IMR-90 (cell line): ENCODE data around the gene FAM98B.

Experiments
- CTCF ChIP-seq: conservative IDR thresholded peaks from 2 replicates; pipeline ENCODE4 v1.5.1; 2012; ENCODE audit warnings: mild to moderate bottlenecking, low read depth, low read length, improper control_type of control experiment
- FOS ChIP-seq: fragments of 150-350 bp; IDR thresholded peaks from 2 replicates; pipeline ENCODE4 v1.6.1; 2016; ENCODE audit warnings: low read depth, low read length
- MAFK ChIP-seq: IDR thresholded peaks from 2 replicates; pipeline ENCODE4 v1.6.1; 2012; ENCODE audit warnings: low read depth, low read length, improper control_type of control experiment
- POLR2A ChIP-seq: IDR thresholded peaks from 2 replicates; pipeline ENCODE4 v1.6.1; 2012; ENCODE audit warnings: mild to moderate bottlenecking, low read depth, low read length
- RAD21 ChIP-seq: IDR thresholded peaks from 2 replicates; pipeline ENCODE4 v1.6.1; 2012; ENCODE audit warnings: low read length, improper control_type of control experiment
- RCOR1 ChIP-seq: IDR thresholded peaks from 2 replicates; pipeline ENCODE4 v1.6.1; 2012; ENCODE audit warnings: mild to moderate bottlenecking, low read length, improper control_type of control experiment; ENCODE audit not compliant: insufficient replicate concordance
- USF2 ChIP-seq: fragments of 150-350 bp; IDR thresholded peaks from 2 replicates; pipeline ENCODE4 v1.6.1; 2017; ENCODE audit warnings: mild to moderate bottlenecking, antibody characterized with exemption, low read length, low read depth
- TF ChIP-seq, protein P1 (sequence below): fragments of 150-350 bp; IDR thresholded peaks from 2 replicates; pipeline ENCODE4 v1.6.1; 2016; ENCODE audit warnings: low read depth, mild to moderate bottlenecking, low read length, moderate library complexity, borderline replicate concordance

DNA sequence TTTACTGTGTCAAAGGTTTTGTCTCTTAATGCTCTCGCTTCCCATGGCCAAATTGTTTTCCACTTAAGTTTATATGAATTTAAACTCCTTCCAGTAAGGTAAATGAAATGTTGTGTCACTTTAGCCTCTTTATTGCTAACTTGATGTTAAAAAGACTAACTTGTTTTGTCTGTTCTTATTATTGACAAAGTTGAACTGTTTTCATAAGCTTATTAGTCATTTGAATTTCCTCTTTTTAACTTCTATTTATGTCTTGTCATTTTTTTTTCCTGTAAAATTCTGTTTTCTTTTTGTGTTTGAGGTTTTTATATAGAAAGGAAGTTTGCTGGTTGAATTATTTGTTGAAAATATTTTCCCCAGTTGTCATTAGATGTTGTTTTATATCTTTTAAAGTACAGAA is 25.8 kb downstream of the FAM98B start:
- TF ChIP-seq MAFK (no peak), RAD21 (no peak), USF2 (no peak), RCOR1 (no peak), CTCF (no peak), POLR2A (no peak), FOS (no peak)
- TF ChIP-seq, protein P1, sequence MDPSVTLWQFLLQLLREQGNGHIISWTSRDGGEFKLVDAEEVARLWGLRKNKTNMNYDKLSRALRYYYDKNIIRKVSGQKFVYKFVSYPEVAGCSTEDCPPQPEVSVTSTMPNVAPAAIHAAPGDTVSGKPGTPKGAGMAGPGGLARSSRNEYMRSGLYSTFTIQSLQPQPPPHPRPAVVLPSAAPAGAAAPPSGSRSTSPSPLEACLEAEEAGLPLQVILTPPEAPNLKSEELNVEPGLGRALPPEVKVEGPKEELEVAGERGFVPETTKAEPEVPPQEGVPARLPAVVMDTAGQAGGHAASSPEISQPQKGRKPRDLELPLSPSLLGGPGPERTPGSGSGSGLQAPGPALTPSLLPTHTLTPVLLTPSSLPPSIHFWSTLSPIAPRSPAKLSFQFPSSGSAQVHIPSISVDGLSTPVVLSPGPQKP: no peak
